Measurements from ENCODE around the gene SH3GL1.

SH3GL1 gene

DNA sequence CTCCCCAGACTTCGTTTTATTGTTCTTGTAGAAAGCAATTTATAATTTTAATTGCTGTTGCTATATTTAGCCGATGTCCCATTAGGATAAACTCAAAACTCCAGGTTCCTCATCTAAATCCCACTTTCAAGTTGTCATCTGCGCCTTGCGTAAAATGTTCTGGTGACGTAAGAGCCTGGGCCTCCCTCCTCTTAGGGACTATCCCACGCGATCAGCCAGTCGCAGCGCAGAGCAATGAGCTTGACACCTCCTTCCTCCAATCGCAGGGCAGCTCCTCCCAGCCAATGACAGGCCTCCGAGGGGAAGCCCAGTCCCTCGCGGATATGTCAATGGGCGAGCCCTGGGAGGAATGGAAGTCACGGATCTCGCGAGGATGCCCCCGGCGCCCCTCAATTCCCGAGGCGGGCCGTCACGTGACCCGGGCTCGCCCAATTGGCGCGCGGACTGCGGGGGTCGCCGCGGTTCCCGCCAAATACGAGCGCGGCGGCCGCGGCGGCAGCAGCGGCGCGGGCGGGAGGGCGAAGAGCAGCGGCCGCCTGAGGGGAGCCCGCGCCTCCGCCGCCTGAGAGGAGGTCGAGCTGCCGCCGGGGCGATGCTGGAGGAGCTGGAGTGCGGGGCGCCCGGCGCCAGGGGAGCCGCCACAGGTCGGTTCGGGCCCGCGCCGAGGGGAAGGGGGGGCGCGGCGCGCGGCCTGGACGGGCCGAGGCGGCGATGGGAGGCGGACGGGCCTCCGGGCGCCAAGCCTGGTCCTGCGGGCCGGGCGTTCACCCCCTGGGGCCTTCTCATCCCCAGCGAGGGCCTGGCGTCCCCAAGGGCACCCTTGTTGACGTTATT, 2.0 kb upstream of the SH3GL1 start, which contains the start of gene CHAF1A:
Gene CHAF1A, plus strand, starts transcription at position 470 of the 834 bp plus-strand sequence. Its CDS starts 123 bp downstream, at position 593.
- TF ChIP-seq, protein P1, sequence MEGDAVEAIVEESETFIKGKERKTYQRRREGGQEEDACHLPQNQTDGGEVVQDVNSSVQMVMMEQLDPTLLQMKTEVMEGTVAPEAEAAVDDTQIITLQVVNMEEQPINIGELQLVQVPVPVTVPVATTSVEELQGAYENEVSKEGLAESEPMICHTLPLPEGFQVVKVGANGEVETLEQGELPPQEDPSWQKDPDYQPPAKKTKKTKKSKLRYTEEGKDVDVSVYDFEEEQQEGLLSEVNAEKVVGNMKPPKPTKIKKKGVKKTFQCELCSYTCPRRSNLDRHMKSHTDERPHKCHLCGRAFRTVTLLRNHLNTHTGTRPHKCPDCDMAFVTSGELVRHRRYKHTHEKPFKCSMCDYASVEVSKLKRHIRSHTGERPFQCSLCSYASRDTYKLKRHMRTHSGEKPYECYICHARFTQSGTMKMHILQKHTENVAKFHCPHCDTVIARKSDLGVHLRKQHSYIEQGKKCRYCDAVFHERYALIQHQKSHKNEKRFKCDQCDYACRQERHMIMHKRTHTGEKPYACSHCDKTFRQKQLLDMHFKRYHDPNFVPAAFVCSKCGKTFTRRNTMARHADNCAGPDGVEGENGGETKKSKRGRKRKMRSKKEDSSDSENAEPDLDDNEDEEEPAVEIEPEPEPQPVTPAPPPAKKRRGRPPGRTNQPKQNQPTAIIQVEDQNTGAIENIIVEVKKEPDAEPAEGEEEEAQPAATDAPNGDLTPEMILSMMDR (IDR thresholded peaks at IDR 0.05; ENCODE audit: insufficient read depth, low read depth, low read length, missing control alignments): no peak
- peak; percentile 100 for DNase-seq (ENCODE audit: low read depth)
- H3K4me3 ChIP-seq (ENCODE audit: low read depth, low read length): peak within 1 kb of the TSS; percentile 72

DNA sequence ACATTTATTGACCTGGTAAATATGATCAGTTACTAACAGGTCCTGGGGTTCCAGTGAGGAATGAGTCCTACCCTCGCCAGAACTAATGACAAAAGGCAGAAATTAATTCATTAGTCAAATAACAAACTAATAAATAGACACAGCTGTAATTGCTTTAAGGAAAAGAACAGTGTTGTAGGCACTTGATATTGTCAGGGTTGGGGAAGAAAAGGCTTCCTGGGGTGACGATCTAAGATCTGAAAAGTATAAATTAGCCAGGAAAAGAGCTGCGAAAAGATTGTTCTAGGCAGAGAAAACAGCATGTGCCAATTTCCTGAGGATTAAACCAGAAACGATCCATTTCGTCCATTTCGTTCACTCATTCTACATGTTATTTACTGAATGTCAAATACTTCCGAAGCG, 1.4 kb upstream of the SH3GL1 start:
- H3K4me3 ChIP-seq (ENCODE audit: low read depth, low read length): peak overlapping the region; percentile 58
- DNase-seq (ENCODE audit: low read depth): no peak
- TF ChIP-seq, protein P1 (IDR thresholded peaks at IDR 0.05; ENCODE audit: insufficient read depth, low read depth, low read length, missing control alignments): no peak

DNA sequence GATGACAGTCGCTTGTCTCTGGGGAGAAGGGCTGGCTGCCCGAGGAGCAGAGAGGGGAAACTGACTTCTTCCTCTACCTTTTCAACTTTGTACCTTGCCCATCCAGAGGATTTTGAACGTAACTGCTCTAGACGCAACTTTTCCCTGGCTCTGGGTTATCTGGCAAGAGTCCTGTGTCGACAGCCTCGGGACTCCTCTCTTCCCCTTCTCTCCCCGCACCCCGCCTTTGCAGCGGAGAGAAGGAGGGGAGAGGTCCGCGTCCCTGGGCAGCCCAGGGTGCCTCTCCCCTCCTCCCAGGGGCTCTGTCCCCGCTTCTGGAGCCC, 574 bp downstream of the SH3GL1 start:
- H3K4me3 ChIP-seq (ENCODE audit: low read depth, low read length): peak overlapping the region; percentile 92
- TF ChIP-seq, protein P1 (IDR thresholded peaks at IDR 0.05; ENCODE audit: insufficient read depth, low read depth, low read length, missing control alignments): no peak
- no peak for DNase-seq (ENCODE audit: low read depth)

DNA sequence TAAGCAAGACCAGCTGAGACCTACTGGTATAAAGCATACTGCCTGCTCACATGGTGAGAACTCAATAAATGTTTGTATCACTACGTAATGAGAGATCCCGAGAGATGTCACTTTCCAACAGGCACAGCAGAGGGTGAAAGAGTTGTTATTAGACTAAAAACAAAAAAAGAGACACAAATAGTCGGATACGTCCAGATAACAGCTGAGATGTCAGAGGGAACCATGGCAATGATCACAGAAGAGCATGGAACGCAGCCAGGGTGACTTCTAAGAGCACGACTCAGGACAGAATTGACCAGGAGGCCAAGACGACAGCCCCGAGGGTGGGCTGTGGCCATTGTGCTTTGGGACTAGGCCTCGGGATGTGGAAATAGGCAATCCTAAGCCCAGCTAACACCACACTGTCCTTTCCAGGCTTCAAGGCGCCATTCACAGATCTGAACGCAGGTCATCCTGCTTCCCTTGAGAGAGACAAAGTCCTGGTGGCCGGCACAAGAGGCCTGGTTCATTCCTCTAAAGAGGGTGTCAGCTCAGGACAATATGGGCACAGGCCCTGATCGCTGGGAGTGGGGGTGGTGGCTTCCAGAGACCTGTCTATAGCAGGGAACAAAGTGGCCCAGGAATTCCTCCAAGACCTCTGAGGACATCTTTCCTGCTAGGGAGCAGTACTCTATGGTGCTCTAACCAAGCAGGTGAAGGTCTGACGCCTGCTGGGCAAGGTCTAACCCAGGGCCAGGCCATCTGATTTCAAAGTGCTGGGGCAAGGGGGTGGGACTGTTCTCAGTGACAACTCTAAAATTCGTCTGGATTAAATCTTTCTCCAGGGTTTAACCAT, 3.2 kb downstream of the SH3GL1 start:
- H3K4me3 ChIP-seq (ENCODE audit: low read depth, low read length): no peak overlapping the region
- DNase-seq (ENCODE audit: low read depth): no peak
- TF ChIP-seq, protein P1 (IDR thresholded peaks at IDR 0.05; ENCODE audit: insufficient read depth, low read depth, low read length, missing control alignments): no peak

DNA sequence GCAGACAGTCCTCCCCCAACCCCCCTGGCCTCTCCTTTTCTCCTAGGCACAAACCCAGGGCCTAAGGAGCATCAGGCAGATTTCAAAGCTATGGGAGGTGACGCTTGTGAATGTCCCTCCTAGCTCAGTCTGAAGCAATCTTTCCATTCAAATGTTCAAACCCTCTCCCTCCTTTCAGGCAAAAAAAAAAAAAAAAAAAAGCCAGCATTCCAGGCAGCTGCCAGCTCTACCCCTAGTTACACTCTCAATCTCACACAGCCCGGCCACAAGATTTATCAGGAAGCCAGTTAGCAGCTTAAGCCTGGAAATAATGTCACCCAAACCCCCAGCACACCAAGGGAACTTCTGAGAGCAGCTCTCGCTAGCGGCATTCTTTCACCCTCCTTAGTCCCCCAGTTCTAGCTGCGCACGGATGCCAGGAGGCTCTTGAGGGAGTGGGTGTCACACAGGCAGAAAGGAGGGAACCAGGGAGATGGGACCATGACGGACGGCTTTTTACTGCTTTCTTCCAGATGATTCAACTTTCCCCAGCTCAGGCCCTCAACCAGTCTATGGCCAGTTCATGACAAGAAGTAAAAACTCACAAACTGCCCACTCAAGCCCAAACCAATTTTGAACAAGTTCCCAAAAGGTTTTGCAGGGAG, 6.3 kb downstream of the SH3GL1 start:
- no peak for DNase-seq (ENCODE audit: low read depth)
- no peak overlapping the region for H3K4me3 ChIP-seq (ENCODE audit: low read depth, low read length)
- TF ChIP-seq, protein P1 (IDR thresholded peaks at IDR 0.05; ENCODE audit: insufficient read depth, low read depth, low read length, missing control alignments): no peak

DNA sequence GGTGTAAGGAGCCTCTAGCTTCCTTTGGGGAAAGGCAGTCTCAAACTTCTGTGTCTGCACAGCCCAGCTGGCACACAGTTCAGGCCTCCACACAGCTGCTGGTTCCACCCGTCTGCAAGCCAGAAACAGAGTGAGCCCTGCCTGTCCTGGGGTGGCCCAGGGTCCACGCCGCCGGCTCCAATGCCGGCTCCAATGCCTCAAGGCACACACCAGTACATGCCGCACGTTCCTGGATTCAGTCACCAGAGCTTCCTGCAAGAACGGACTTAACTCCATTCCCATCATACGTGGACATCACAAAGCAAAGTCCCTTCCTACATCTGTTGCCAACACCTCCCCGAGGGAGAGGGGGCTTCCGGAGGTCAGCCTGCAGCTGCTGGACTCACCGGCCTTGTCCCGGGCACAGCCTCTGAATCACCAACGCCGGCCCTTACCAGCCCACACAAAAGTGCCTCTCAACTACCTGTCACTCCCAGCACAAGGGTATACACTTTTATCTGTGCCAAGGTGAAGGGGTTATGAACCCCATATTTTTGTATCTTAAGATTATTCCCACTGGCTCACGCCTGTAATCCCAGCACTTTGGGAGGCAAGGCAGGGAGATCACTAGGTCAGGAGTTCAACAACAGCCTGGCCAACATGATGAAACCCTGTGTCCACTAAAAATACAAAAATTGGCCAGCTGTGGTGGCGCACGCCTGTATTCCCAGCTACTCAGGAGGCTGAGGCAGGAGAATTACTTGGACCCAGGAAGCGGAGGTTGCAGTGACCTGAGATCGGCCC, 8.5 kb downstream of the SH3GL1 start:
- DNase-seq (ENCODE audit: low read depth): no peak
- TF ChIP-seq, protein P1 (IDR thresholded peaks at IDR 0.05; ENCODE audit: insufficient read depth, low read depth, low read length, missing control alignments): no peak

More for the DNA sequence above, 8.5 kb downstream of the SH3GL1 start:
- H3K4me3 ChIP-seq (ENCODE audit: low read depth, low read length): no peak overlapping the region

All from GM12865 (cell line).